ENCODE data around the gene EIF4G3. TPM values are rescaled to one million over a fixed set of nuclear protein-coding genes. Genes with fewer than 3 reads are reported as not detected.

Gene EIF4G3
- total and polyA plus RNA-seq, 2 of the 8 experiments (the other 6 are each of a cell fraction or from before 2014, with no cell fraction given), result 47.5 to 66.6 TPM

DNA sequence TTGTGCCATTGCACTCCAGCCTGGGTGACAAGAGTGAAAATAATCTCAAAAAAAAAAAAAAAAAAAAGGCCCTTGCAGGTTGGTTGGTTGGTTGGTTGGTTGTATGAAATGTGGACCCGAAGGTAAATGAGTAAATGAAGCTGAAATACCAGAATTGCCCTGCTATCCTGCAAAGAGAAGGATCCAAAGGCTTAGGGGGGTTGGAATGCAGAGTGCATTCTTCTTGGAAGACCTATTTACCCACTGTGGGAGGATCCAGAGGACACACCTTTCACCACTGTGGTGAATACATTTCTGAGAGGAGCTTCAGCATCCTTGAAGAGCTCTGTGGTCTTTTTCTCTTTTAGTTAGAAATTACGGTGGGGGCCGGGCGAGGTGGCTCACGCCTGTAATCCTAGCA lies 28.7 kb upstream of the EIF4G3 start:
- Histone ChIP-seq H2BK5ac (ENCODE audit: low read depth, low read length) (no peak overlapping the region), H3K79me2 (ENCODE audit: control insufficient read depth in 1 of 2, insufficient read depth in 2 of 2, low read length in 2 of 2) (no peaks in the 10 kb centered on the region), H2BK120ac (replicated peaks; ENCODE audit: low read depth, low read length) (no peak overlapping the region), H4K91ac (replicated peaks; ENCODE audit: insufficient read length, low read length) (no peak overlapping the region), H4K20me1 (replicated peaks in 1 of 2; ENCODE audit: control insufficient read depth in 1 of 2, insufficient read depth in 2 of 2, low read length in 2 of 2) (no peaks in the 10 kb centered on the region), H2BK20ac (ENCODE audit: low read length) (no peak overlapping the region), H3K4me1 (replicated peaks in 1 of 4; ENCODE audit: control insufficient read depth in 3 of 4, insufficient read depth in 4 of 4, low read length in 3 of 4) (no peaks in the 10 kb centered on the region), H3K4me3 (ENCODE audit: extremely low read depth in 1 of 4, insufficient read depth in 2 of 4, low read depth in 3 of 4, low read length in 4 of 4) (no peak overlapping the region), H3K4ac (replicated peaks; ENCODE audit: insufficient read length, low read depth, low read length) (no peak overlapping the region), H2AFZ (ENCODE audit: low read length) (no peak overlapping the region), H3K9me3 (ENCODE audit: insufficient read depth in 2 of 2, low read depth in 1 of 2, low read length in 1 of 2) (no peaks in the 10 kb centered on the region), H3K23ac (ENCODE audit: insufficient read length) (no peak overlapping the region), H3K27me3 (replicated peaks in 1 of 4; ENCODE audit: control insufficient read depth in 3 of 4, extremely low read depth in 1 of 4, insufficient read depth in 3 of 4, low read length in 3 of 4) (no peaks in the 10 kb centered on the region), H4K8ac (ENCODE audit: extremely low read depth, insufficient read depth, low read length) (no peak overlapping the region), H3K4me2 (ENCODE audit: insufficient read depth in 1 of 2, low read depth in 2 of 2, low read length in 2 of 2) (no peak overlapping the region), H3K14ac (ENCODE audit: insufficient read length) (no peak overlapping the region), H3K27ac (ENCODE audit: low read depth, low read length) (no peak overlapping the region), H3K18ac (ENCODE audit: extremely low read depth, low read length) (no peak overlapping the region), H2AK5ac (ENCODE audit: low read depth, low read length) (no peak overlapping the region), H3K79me1 (ENCODE audit: low read depth, low read length) (no peaks in the 10 kb centered on the region), H2BK12ac (ENCODE audit: low read depth, low read length) (no peak overlapping the region), H3K9ac (replicated peaks in 1 of 4; ENCODE audit: extremely low read depth in 1 of 4, low read depth in 3 of 4, low read length in 3 of 4) (no peak overlapping the region), H4K5ac (ENCODE audit: insufficient read length, low read depth, low read length) (no peak overlapping the region), H3K36me3 (ENCODE audit: control insufficient read depth in 2 of 4, insufficient read depth in 4 of 4, low read length in 3 of 4) (no peaks in the 10 kb centered on the region), H2BK15ac (ENCODE audit: low read length) (no peak overlapping the region), H3K23me2 (ENCODE audit: low read depth, low read length) (no peaks in the 10 kb centered on the region), H3K56ac (replicated peaks; ENCODE audit: insufficient read length, low read depth, low read length) (no peak overlapping the region)
- DNase-seq (ENCODE audit: low read depth in 1 of 2, low spot score in 2 of 2) (no peak), FAIRE-seq (no peak)
- 93% methylated on average over 5 of the region's 5 CpGs; no CpG with 5 or more reads in 1 of the 2 experiments for WGBS, 2 experiments (ENCODE audit: extremely low coverage in 1 of 2, insufficient coverage in 1 of 2, insufficient read length in 1 of 2, insufficient replicate concordance in 2 of 2, low coverage in 1 of 2, low lambda C conversion rate in 2 of 2, missing lambda C conversion rate in 1 of 2)
- CTCF ChIA-PET (ENCODE audit: partially characterized antibody), result interaction anchor here (1.0 to 2.0 kb wide), 3 partner anchors 10 to 162 kb away, joined by 4 to 9 read pairs (median 7); no protein-coding TSS in a partner anchor
- POLR2A ChIA-PET (ENCODE audit: partially characterized antibody), result no interaction called here
- TF ChIP-seq BCL11A (IDR thresholded peaks at IDR 0.05; ENCODE audit: low read depth in 2 of 2, low read length in 2 of 2), result no peak
- TF ChIP-seq SRF (IDR thresholded peaks at IDR 0.05; ENCODE audit: low read depth, low read length), result no peak
- no peak for TF ChIP-seq CREB1 (IDR thresholded peaks at IDR 0.05)
- no peak for TF ChIP-seq RBBP5 (IDR thresholded peaks at IDR 0.05; ENCODE audit: borderline replicate concordance, low read depth, low read length)
- TF ChIP-seq, protein P1, sequence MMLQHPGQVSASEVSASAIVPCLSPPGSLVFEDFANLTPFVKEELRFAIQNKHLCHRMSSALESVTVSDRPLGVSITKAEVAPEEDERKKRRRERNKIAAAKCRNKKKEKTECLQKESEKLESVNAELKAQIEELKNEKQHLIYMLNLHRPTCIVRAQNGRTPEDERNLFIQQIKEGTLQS (IDR thresholded peaks at IDR 0.05; ENCODE audit: insufficient read depth, low read depth, low read length), result no peak
- TF ChIP-seq SP1 (IDR thresholded peaks at IDR 0.05; ENCODE audit: low read depth, low read length), result no peak
- TF ChIP-seq KDM4A (IDR thresholded peaks at IDR 0.05; ENCODE audit: low read depth, low read length, severe bottlenecking), result no peak
- TF ChIP-seq HDAC6 (IDR thresholded peaks at IDR 0.05; ENCODE audit: low read depth, low read length), result no peak
- no peak for TF ChIP-seq RNF2 (IDR thresholded peaks at IDR 0.05; ENCODE audit: borderline replicate concordance, low read depth, low read length, missing control alignments, poor library complexity, severe bottlenecking)
- TF ChIP-seq ZNF274 (IDR thresholded peaks at IDR 0.05; ENCODE audit: borderline replicate concordance, extremely low read depth, low read length), result no peak
- TF ChIP-seq CEBPB (IDR thresholded peaks at IDR 0.05; ENCODE audit: low read depth, low read length), result no peak
- no peak for TF ChIP-seq CHD2 (IDR thresholded peaks at IDR 0.05; ENCODE audit: low read length)
- no peak for TF ChIP-seq TAF1 (IDR thresholded peaks at IDR 0.05; ENCODE audit: low read depth, low read length)
- TF ChIP-seq TBP (IDR thresholded peaks at IDR 0.05; ENCODE audit: low read depth, low read length), result no peak
- no peak for TF ChIP-seq POU5F1 (IDR thresholded peaks at IDR 0.05; ENCODE audit: low read depth, low read length)
- TF ChIP-seq SIX5 (IDR thresholded peaks at IDR 0.05; ENCODE audit: low read depth, low read length), result no peak
